ENCODE results near the gene NHERF1.

The NHERF1 gene

DNA sequence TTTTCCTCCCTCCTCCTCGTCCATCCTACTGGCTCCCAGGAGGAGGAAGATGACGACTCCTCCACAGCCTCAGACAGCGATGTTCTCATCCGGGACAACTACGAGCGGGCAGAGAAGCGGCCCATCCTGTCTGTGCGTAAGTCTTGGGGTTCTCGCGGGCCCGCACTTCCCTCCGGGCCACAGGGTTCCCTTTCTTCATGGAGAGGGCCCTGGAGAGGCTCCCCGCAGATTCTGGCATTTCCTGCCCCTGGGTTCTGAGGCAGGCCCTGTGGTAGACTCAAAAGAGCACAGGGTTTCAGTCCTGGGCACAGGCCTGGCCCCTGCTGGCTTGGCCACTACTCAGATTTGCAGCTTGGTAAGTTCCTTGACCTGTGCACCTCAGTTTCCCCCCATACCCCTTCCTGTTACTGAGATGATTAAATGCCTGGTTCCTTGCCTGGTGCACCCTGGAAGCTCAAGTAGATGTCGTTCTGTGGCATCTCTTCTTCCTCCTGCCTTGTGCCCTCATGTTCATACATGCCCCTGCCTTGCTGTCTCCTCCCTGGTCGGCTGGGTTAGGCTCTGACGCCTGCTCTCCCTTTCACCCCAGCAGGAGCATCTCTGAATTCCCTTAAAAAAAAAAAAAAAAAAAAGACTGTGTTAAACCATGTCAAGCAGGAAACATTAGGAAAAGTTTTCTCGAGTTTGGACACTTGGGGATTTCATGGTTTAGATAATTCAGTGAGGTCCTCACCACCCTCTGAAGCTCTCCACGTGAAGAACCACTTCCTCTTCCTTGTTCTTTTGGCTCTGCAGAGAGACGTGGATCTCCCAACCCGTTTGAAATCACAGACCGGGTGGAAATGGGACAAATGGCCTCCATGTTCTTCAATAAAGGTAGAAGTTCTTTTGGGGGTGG, 42.0 kb downstream of the NHERF1 start:
- Histone ChIP-seq H2AFZ (ENCODE audit: low read depth, low read length) (no peak overlapping the region), H4K20me1 (ENCODE audit: insufficient read depth, low read length) (no peaks in the 10 kb centered on the region), H3K36me3 (replicated peaks; ENCODE audit: low read depth, low read length) (no peaks in the 10 kb centered on the region), H3K79me2 (ENCODE audit: low read length) (no peaks in the 10 kb centered on the region), H3K27ac (ENCODE audit: low read length) (no peak overlapping the region), H3K4me3 (ENCODE audit: low read length) (no peak overlapping the region), H3K4me2 (ENCODE audit: low read length) (peak overlapping the region; percentile 20; the same call in 1 of the 2 replicates), H3K27me3 (ENCODE audit: low read depth, low read length) (no peaks in the 10 kb centered on the region), H3K9ac (ENCODE audit: low read length) (no peak overlapping the region), H3K4me1 (ENCODE audit: low read length) (peaks cover 7% of the 10 kb centered on the region), H3K9me3 (ENCODE audit: insufficient read depth, low read length) (no peaks in the 10 kb centered on the region)
- no peak for TF ChIP-seq EZH2phosphoT487 (IDR thresholded peaks at IDR 0.05; ENCODE audit: low read depth)
- TF ChIP-seq, protein P1, sequence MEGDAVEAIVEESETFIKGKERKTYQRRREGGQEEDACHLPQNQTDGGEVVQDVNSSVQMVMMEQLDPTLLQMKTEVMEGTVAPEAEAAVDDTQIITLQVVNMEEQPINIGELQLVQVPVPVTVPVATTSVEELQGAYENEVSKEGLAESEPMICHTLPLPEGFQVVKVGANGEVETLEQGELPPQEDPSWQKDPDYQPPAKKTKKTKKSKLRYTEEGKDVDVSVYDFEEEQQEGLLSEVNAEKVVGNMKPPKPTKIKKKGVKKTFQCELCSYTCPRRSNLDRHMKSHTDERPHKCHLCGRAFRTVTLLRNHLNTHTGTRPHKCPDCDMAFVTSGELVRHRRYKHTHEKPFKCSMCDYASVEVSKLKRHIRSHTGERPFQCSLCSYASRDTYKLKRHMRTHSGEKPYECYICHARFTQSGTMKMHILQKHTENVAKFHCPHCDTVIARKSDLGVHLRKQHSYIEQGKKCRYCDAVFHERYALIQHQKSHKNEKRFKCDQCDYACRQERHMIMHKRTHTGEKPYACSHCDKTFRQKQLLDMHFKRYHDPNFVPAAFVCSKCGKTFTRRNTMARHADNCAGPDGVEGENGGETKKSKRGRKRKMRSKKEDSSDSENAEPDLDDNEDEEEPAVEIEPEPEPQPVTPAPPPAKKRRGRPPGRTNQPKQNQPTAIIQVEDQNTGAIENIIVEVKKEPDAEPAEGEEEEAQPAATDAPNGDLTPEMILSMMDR (IDR thresholded peaks at IDR 0.05; ENCODE audit: low read depth, low read length), result no peak

DNA sequence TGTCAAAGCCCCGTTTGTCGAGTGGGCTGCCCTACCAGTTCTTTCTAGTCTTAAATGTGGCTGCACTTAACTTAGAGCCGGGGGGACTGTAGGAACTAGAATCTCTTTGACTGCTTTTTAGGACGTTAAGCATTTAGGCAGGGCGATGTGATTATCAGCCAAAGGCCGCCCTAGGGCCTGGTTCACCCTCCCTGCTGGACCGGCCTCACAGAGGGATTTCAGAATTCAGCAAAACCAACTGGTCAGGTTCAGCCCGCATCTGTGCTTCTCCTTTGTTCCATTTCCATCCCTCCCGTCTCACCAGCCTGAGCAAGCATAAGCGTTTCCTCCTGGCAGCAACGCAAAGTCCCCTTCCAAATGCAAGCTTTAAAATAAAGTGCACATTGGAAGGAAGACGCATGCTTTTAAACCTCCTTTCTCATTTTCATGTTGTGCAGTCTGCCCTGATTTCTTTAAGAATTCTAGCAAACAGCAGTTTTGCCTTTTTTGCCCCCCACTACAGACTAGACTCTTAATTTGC, 44.2 kb downstream of the NHERF1 start:
- Histone ChIP-seq H3K27me3 (ENCODE audit: low read depth, low read length) (no peaks in the 10 kb centered on the region), H2AFZ (ENCODE audit: low read depth, low read length) (no peak overlapping the region), H3K9ac (ENCODE audit: low read length) (no peak overlapping the region), H3K27ac (ENCODE audit: low read length) (no peak overlapping the region), H3K4me3 (ENCODE audit: low read length) (no peak overlapping the region), H3K4me2 (ENCODE audit: low read length) (no peak overlapping the region), H3K79me2 (ENCODE audit: low read length) (no peaks in the 10 kb centered on the region), H3K9me3 (ENCODE audit: insufficient read depth, low read length) (no peaks in the 10 kb centered on the region), H3K36me3 (replicated peaks; ENCODE audit: low read depth, low read length) (no peaks in the 10 kb centered on the region), H4K20me1 (ENCODE audit: insufficient read depth, low read length) (no peaks in the 10 kb centered on the region), H3K4me1 (ENCODE audit: low read length) (peaks cover 7% of the 10 kb centered on the region)
- no peak for TF ChIP-seq EZH2phosphoT487 (IDR thresholded peaks at IDR 0.05; ENCODE audit: low read depth)
- TF ChIP-seq, protein P1 (IDR thresholded peaks at IDR 0.05; ENCODE audit: low read depth, low read length), result no peak

DNA sequence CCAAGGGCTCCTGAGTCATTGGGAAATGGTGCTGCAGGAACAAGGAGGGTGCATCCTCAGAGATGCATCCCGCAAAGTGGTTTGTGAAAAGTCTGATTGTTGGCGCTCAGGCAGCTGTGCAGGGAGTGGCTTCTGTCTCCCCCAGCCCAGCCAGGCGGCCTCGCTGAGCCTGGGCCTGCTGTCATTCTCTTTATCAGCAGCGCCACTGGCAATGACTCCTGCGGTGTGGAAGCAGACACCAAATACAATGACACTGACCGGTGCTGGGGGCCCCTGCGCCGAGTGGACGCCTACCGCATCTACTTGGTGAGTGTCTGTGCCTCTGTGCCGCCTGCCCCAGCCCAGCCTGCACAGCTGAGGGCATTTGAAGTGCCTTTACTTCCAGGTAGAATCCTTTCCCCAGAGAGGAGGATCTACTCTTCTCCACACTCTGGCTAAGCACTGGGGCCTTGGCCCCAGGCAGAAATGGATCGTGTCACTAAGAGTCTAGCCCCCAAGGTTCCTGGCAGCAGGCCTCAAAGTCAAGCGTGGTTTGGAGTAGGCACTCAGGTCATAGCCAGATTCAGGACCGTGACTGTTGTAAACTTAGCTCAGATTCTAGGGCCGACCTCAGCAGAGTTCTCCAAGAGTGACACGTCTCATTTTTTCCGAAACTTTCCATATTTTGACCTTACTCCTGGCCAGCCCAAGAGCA, 47.0 kb downstream of the NHERF1 start:
- H3K36me3 ChIP-seq (replicated peaks; ENCODE audit: low read depth, low read length), result no peaks in the 10 kb centered on the region
- H3K9me3 ChIP-seq (ENCODE audit: insufficient read depth, low read length), result no peaks in the 10 kb centered on the region

More for the DNA sequence above, 47.0 kb downstream of the NHERF1 start:
- TF ChIP-seq, protein P1 (IDR thresholded peaks at IDR 0.05; ENCODE audit: low read depth, low read length), result no peak
- TF ChIP-seq EZH2phosphoT487 (IDR thresholded peaks at IDR 0.05; ENCODE audit: low read depth), result no peak
- Histone ChIP-seq H3K4me2 (ENCODE audit: low read length) (no peak overlapping the region), H3K9ac (ENCODE audit: low read length) (no peak overlapping the region), H3K79me2 (ENCODE audit: low read length) (no peaks in the 10 kb centered on the region), H3K4me3 (ENCODE audit: low read length) (no peak overlapping the region), H4K20me1 (ENCODE audit: insufficient read depth, low read length) (no peaks in the 10 kb centered on the region), H3K27ac (ENCODE audit: low read length) (no peak overlapping the region), H2AFZ (ENCODE audit: low read depth, low read length) (no peak overlapping the region), H3K4me1 (ENCODE audit: low read length) (peaks cover 7% of the 10 kb centered on the region), H3K27me3 (ENCODE audit: low read depth, low read length) (no peaks in the 10 kb centered on the region)
